ENCODE measurements around the gene KRT78. TPM values are rescaled to one million over a fixed set of nuclear protein-coding genes. Genes with fewer than 3 reads are reported as not detected.

The KRT78 gene
- total RNA-seq, 2 donors from 2014 or later = not detected

GRCh38 chr12:52813885-52814709, 34.7 kb downstream of the KRT78 start, which contains the start of gene KRT4:
Gene KRT4, minus strand, starts transcription at chr12:52814116. Its CDS starts 58 bp downstream, at chr12:52814058.
- Histone ChIP-seq H3K4me3 (no peak within 1 kb of the TSS), H3K27ac (no peak within 1 kb of the TSS), H3K9ac (ENCODE audit: low read depth in 2 of 2, low read length in 2 of 2) (no peak within 1 kb of the TSS), H3K36me3 (no peaks in the 10 kb centered on the region), H3K4me1 (no peaks in the 10 kb centered on the region), H3K27me3 (no peaks in the 10 kb centered on the region), H3K9me3 (no peaks in the 10 kb centered on the region)
- DNase-seq = no peak
- no peak for TF ChIP-seq CTCF (IDR thresholded peaks at IDR 0.05)
- intact Hi-C loops (cut with DNase I) = no loop called here

- TF ChIP-seq CTCF (IDR thresholded peaks at IDR 0.05) = no peak
- H3K9me3 ChIP-seq = no peaks in the 10 kb centered on the region
- DNase-seq = no peak
- no peak overlapping the region for H3K9ac ChIP-seq (ENCODE audit: low read depth in 2 of 2, low read length in 2 of 2)
- H3K27me3 ChIP-seq = no peaks in the 10 kb centered on the region
- no peak overlapping the region for H3K27ac ChIP-seq
- H3K4me3 ChIP-seq = no peak overlapping the region
- intact Hi-C loops (cut with DNase I) = no loop called here
- H3K36me3 ChIP-seq = no peaks in the 10 kb centered on the region
- H3K4me1 ChIP-seq = no peaks in the 10 kb centered on the region
Measured at GRCh38 chr12:52813203-52813819, 35.5 kb downstream of the KRT78 start.

- Histone ChIP-seq H3K36me3 (no peaks in the 10 kb centered on the region), H3K27me3 (no peaks in the 10 kb centered on the region), H3K27ac (no peak overlapping the region), H3K9me3 (no peaks in the 10 kb centered on the region), H3K4me3 (no peak overlapping the region), H3K4me1 (no peaks in the 10 kb centered on the region), H3K9ac (ENCODE audit: low read depth in 2 of 2, low read length in 2 of 2) (no peak overlapping the region)
- no peak for DNase-seq
- intact Hi-C loops (cut with DNase I) = no loop called here
- TF ChIP-seq CTCF (IDR thresholded peaks at IDR 0.05) = no peak
Measured at GRCh38 chr12:52812749-52813148, 36.0 kb downstream of the KRT78 start.

GRCh38 chr12:52812073-52812400, 36.8 kb downstream of the KRT78 start:
- H3K4me3 ChIP-seq = no peak overlapping the region
- no peak for DNase-seq
- H3K4me1 ChIP-seq = no peaks in the 10 kb centered on the region
- H3K27ac ChIP-seq = no peak overlapping the region
- no peak for TF ChIP-seq CTCF (IDR thresholded peaks at IDR 0.05)
- no peaks in the 10 kb centered on the region for H3K9me3 ChIP-seq
- H3K36me3 ChIP-seq = no peaks in the 10 kb centered on the region
- no peak overlapping the region for H3K9ac ChIP-seq (ENCODE audit: low read depth in 2 of 2, low read length in 2 of 2)
- no peaks in the 10 kb centered on the region for H3K27me3 ChIP-seq
- intact Hi-C loops (cut with DNase I) = no loop called here

- no peaks in the 10 kb centered on the region for H3K9me3 ChIP-seq
- no peaks in the 10 kb centered on the region for H3K36me3 ChIP-seq
- H3K4me3 ChIP-seq = no peak overlapping the region
- H3K27ac ChIP-seq = no peak overlapping the region
- TF ChIP-seq CTCF (IDR thresholded peaks at IDR 0.05) = no peak
- H3K9ac ChIP-seq (ENCODE audit: low read depth in 2 of 2, low read length in 2 of 2) = no peak overlapping the region
- no peaks in the 10 kb centered on the region for H3K27me3 ChIP-seq
- intact Hi-C loops (cut with DNase I) = no loop called here
- no peak for DNase-seq
- no peaks in the 10 kb centered on the region for H3K4me1 ChIP-seq
Measured at GRCh38 chr12:52811191-52812072, 37.4 kb downstream of the KRT78 start.

Measured in colonic mucosa (tissue), 4 donors.